ENCODE data around the gene CALML3. TPM values are rescaled to one million over a fixed set of nuclear protein-coding genes. Genes with fewer than 3 reads are reported as not detected.

Gene CALML3
- total and polyA plus RNA-seq, 10 of the 15 experiments (the other 5 are each of a cell fraction or from before 2014, with no cell fraction given): not detected

DNA sequence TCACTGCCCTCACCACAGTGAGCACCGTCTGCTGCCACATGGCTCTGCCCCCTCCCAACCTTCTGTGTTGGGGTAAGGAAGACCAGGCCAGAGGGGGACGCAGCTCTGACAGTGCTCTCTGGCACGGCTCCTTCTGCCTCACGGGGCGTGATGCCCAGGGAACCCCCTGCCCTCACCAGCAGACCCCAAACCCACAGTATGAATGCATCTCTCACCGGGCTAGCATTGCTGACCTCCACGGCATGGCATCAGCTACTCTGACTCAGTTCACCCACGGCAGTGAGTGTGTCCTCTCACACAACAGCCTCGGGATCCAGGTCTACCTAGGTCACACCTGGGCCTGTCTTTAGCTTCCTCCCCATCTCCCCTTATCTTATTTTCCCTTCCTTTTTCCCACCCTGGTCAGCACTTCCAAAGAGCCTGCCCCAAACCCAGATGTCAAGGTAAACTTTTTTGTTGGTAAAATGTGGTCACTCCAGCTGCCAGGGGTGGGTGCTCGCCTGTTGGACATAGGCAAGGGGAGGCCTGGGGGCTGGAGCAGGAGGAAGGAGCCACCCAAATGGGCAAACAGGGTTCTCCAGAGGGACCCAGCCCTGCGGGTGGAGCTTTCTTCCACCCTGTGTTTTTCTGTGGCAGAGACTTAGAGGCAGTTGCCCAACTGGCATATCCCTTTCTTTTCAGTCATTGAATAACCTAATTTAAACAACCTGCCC, 4.4 kb downstream of the CALML3 start:
- ChIA-PET SMC1A (ENCODE audit: uncharacterized antibody, unreplicated experiment) (no interaction called here), POLR2A (no interaction called here), RAD21 (ENCODE audit: unreplicated experiment) (no interaction called here), CTCF (no interaction called here)
- Histone ChIP-seq H4K20me1 (ENCODE audit: control insufficient read depth, insufficient read depth) (no peaks in the 10 kb centered on the region), H3K27me3 (replicated peaks in 1 of 2; ENCODE audit: control insufficient read depth in 2 of 2, insufficient read depth in 2 of 2, low read length in 1 of 2) (peaks cover 2 to 5% of the 10 kb centered on the region in 2 experiments; a peak in 2 of 4 replicates), H3K4me3 (no peak overlapping the region), H3K9ac (ENCODE audit: control insufficient read depth, insufficient read depth, low read length) (no peak overlapping the region), H3K9me3 (replicated peaks; ENCODE audit: control insufficient read depth, insufficient read depth, low read length) (no peaks in the 10 kb centered on the region), H3K4me1 (ENCODE audit: control insufficient read depth, insufficient read depth, low read length) (no peaks in the 10 kb centered on the region), H3K4me2 (ENCODE audit: control insufficient read depth, insufficient read depth) (no peak overlapping the region), H2AFZ (ENCODE audit: control insufficient read depth, low read depth, low read length) (no peak overlapping the region), H3K27ac (ENCODE audit: control insufficient read depth, insufficient read depth) (no peak overlapping the region), H3K79me2 (ENCODE audit: control insufficient read depth, insufficient read depth, low read length) (no peaks in the 10 kb centered on the region), H3K36me3 (ENCODE audit: control insufficient read depth in 2 of 2, insufficient read depth in 2 of 2, low read length in 1 of 2) (no peaks in the 10 kb centered on the region)
- FAIRE-seq: no peak
- intact Hi-C loops (cut with micrococcal nuclease; ENCODE audit: unreplicated experiment) (no loop called here), in situ Hi-C loops (cut with MboI) (no loop called here)
- 19% methylated on average over 11 of the region's 11 CpGs for WGBS (ENCODE audit: insufficient coverage, insufficient replicate concordance, low lambda C conversion rate, missing lambda C conversion rate)
- no peak for DNase-seq (ENCODE audit: low read depth, low spot score)
- TF ChIP-seq YBX1 (IDR thresholded peaks at IDR 0.05) (no peak), ZNF384 (IDR thresholded peaks at IDR 0.05; ENCODE audit: borderline replicate concordance, low read depth, low read length) (no peak), JUND (IDR thresholded peaks at IDR 0.05; ENCODE audit: low read depth, low read length) (no peak), RFX5 (IDR thresholded peaks at IDR 0.05; ENCODE audit: low read depth, low read length) (no peak), NR2F1 (conservative IDR thresholded peaks at IDR 0.05) (no peak), BACH1 (IDR thresholded peaks at IDR 0.05; ENCODE audit: borderline replicate concordance) (no peak), SMARCA5 (IDR thresholded peaks at IDR 0.05) (no peak), ZZZ3 (IDR thresholded peaks at IDR 0.05; ENCODE audit: control insufficient read depth, insufficient read length, low read depth) (no peak), WRNIP1 (IDR thresholded peaks at IDR 0.05; ENCODE audit: borderline replicate concordance, low read depth, low read length) (no peak), STAT3 (IDR thresholded peaks at IDR 0.05; ENCODE audit: low read depth, low read length) (no peak)
- TF ChIP-seq, protein P1, sequence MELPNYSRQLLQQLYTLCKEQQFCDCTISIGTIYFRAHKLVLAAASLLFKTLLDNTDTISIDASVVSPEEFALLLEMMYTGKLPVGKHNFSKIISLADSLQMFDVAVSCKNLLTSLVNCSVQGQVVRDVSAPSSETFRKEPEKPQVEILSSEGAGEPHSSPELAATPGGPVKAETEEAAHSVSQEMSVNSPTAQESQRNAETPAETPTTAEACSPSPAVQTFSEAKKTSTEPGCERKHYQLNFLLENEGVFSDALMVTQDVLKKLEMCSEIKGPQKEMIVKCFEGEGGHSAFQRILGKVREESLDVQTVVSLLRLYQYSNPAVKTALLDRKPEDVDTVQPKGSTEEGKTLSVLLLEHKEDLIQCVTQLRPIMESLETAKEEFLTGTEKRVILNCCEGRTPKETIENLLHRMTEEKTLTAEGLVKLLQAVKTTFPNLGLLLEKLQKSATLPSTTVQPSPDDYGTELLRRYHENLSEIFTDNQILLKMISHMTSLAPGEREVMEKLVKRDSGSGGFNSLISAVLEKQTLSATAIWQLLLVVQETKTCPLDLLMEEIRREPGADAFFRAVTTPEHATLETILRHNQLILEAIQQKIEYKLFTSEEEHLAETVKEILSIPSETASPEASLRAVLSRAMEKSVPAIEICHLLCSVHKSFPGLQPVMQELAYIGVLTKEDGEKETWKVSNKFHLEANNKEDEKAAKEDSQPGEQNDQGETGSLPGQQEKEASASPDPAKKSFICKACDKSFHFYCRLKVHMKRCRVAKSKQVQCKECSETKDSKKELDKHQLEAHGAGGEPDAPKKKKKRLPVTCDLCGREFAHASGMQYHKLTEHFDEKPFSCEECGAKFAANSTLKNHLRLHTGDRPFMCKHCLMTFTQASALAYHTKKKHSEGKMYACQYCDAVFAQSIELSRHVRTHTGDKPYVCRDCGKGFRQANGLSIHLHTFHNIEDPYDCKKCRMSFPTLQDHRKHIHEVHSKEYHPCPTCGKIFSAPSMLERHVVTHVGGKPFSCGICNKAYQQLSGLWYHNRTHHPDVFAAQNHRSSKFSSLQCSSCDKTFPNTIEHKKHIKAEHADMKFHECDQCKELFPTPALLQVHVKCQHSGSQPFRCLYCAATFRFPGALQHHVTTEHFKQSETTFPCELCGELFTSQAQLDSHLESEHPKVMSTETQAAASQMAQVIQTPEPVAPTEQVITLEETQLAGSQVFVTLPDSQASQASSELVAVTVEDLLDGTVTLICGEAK (IDR thresholded peaks at IDR 0.05; ENCODE audit: borderline replicate concordance): no peak
- TF ChIP-seq, protein P2, sequence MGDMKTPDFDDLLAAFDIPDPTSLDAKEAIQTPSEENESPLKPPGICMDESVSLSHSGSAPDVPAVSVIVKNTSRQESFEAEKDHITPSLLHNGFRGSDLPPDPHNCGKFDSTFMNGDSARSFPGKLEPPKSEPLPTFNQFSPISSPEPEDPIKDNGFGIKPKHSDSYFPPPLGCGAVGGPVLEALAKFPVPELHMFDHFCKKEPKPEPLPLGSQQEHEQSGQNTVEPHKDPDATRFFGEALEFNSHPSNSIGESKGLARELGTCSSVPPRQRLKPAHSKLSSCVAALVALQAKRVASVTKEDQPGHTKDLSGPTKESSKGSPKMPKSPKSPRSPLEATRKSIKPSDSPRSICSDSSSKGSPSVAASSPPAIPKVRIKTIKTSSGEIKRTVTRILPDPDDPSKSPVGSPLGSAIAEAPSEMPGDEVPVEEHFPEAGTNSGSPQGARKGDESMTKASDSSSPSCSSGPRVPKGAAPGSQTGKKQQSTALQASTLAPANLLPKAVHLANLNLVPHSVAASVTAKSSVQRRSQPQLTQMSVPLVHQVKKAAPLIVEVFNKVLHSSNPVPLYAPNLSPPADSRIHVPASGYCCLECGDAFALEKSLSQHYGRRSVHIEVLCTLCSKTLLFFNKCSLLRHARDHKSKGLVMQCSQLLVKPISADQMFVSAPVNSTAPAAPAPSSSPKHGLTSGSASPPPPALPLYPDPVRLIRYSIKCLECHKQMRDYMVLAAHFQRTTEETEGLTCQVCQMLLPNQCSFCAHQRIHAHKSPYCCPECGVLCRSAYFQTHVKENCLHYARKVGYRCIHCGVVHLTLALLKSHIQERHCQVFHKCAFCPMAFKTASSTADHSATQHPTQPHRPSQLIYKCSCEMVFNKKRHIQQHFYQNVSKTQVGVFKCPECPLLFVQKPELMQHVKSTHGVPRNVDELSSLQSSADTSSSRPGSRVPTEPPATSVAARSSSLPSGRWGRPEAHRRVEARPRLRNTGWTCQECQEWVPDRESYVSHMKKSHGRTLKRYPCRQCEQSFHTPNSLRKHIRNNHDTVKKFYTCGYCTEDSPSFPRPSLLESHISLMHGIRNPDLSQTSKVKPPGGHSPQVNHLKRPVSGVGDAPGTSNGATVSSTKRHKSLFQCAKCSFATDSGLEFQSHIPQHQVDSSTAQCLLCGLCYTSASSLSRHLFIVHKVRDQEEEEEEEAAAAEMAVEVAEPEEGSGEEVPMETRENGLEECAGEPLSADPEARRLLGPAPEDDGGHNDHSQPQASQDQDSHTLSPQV (IDR thresholded peaks at IDR 0.05): no peak
- no TSS peak for BruUV-seq (replicated peaks)
- no peak for ATAC-seq

All from GM12878 (cell line).